ENCODE measurements around the gene TMEM131.
"Not testable (repeated sequence)": the region's sequence is repeated elsewhere in the genome, so short reads cannot be mapped to it uniquely, and the experiment has no call there.

TMEM131 gene

DNA sequence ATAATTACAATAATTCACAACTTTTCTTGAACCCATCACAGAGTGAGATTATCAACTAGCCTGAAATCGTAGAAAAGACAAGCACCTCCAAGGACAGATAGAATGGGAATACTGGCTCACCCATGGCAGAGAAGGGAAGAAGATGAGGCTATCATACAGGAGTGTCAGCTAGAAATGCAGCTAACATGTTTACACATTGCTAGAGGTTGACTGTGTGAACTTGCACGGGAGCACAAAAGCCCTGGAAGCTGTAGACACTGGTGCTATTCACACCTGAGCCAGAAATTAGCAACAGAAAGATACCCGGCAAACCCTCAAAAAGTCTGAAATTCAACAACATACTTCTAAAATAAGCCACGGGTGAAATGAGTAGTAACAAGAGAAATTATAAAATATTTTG lies 150.6 kb downstream of the TMEM131 start:
- TF ChIP-seq, protein P1, sequence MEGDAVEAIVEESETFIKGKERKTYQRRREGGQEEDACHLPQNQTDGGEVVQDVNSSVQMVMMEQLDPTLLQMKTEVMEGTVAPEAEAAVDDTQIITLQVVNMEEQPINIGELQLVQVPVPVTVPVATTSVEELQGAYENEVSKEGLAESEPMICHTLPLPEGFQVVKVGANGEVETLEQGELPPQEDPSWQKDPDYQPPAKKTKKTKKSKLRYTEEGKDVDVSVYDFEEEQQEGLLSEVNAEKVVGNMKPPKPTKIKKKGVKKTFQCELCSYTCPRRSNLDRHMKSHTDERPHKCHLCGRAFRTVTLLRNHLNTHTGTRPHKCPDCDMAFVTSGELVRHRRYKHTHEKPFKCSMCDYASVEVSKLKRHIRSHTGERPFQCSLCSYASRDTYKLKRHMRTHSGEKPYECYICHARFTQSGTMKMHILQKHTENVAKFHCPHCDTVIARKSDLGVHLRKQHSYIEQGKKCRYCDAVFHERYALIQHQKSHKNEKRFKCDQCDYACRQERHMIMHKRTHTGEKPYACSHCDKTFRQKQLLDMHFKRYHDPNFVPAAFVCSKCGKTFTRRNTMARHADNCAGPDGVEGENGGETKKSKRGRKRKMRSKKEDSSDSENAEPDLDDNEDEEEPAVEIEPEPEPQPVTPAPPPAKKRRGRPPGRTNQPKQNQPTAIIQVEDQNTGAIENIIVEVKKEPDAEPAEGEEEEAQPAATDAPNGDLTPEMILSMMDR (IDR thresholded peaks at IDR 0.05; ENCODE audit: borderline replicate concordance, insufficient read depth, low read depth, low read length), result no peak
- H3K4me3 ChIP-seq (ENCODE audit: low read depth, low read length), result no peak overlapping the region

DNA sequence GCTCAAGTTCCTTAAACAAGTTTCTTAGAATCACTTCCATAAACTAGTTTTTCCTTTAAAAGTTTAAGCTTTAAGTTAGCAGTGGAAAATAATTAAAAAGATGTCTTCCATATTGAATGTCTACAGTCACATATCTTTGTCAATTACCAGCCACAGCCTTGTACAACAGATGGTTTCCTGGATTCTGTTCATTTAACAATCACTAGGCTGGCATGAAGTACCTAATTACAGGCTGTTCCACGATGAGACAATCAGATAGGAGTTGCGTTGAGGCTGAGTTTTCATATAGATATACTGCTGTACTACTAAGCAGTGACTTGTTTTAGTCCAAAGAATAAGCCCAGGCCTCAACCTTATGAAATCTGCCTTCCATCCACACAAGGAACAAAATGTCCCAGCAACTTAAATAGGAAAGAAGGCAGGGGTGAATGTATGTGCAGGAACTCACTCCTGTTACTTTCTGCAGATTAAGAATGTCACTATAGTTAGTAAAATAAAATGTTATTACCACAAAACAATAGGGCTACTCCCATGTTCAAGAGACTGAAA lies 151.4 kb downstream of the TMEM131 start:
- TF ChIP-seq, protein P1 (IDR thresholded peaks at IDR 0.05; ENCODE audit: borderline replicate concordance, insufficient read depth, low read depth, low read length), result no peak
- no peak overlapping the region for H3K4me3 ChIP-seq (ENCODE audit: low read depth, low read length)

DNA sequence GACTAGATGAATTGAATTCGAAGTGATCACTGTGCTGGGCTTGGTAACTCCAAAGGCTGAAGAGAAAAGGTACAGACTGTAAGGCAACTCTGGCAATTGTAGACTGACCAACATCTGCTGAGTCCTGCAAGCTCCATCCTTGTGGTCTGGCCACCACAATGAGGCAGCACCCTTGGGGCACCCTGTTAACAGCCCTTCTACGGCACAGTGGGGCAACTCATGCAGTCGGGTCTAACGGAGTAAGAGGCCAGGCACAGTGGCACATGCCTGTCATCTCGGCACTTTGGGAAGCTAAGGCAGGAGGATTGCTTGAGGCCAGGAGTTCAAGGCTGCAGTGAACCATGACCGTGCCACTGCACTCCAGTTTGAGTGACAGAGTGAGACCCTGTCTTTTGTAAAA lies 155.6 kb downstream of the TMEM131 start:
- H3K4me3 ChIP-seq (ENCODE audit: low read depth, low read length), result no peak overlapping the region
- TF ChIP-seq, protein P1 (IDR thresholded peaks at IDR 0.05; ENCODE audit: borderline replicate concordance, insufficient read depth, low read depth, low read length), result no peak

DNA sequence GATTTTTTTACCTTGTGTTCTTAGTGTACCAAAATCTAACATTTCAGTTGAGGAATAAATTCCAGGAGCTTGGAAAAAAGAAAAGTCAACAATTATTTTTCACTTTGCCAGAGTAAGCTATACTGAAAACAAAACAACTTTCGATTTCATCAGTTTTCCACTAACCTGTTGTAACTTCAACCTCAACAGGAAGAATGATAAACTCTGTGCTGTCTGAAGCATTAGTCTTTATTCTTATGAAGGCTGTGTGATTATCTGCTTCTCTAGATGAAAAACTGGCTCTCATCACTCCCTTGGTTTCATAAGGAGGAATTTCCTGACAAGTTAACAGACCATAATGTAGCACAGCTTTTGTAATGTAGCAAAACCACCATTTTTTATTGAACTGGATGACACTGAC lies 161.1 kb downstream of the TMEM131 start:
- TF ChIP-seq, protein P1 (IDR thresholded peaks at IDR 0.05; ENCODE audit: borderline replicate concordance, insufficient read depth, low read depth, low read length), result no peak
- no peak overlapping the region for H3K4me3 ChIP-seq (ENCODE audit: low read depth, low read length)

DNA sequence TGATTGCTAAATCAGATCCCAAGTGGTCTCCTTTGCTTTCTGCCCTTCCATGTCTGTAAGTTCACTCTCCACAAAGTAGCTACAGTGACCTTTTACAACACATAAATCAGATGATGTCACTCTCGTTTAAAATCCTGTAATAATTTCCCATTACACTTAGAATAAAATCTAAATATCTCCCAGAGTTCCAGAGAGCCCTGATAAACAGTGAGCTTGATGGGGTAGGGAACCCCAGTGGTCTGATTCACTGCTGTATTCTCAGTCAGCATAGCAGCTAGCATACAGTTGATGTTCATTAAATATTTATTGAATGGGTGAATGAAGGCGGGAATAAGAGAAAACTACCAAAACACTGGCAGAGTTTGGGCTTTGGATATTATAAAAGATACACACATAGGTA lies 164.6 kb downstream of the TMEM131 start:
- TF ChIP-seq, protein P1 (IDR thresholded peaks at IDR 0.05; ENCODE audit: borderline replicate concordance, insufficient read depth, low read depth, low read length), result no peak
- no peak overlapping the region for H3K4me3 ChIP-seq (ENCODE audit: low read depth, low read length)

DNA sequence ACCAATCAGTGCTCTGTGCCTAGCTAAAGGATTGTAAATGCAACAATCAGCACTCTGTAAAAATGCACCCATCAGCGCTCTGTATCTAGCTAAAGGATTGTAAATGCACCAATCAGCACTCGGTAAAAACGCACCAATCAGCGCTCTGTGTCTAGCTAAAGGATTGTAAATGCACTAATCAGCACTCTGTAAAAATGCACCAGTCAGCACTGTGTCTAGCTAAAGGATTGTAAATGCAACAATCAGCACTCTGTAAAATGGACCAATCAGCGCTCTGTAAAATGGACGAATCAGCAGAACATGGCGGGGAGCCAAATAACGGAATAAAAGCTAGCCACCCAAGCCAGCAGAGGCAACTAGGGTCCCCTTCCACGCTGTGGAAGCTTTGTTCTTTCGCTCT lies 166.5 kb downstream of the TMEM131 start:
- H3K4me3 ChIP-seq (ENCODE audit: low read depth, low read length), result not testable (repeated sequence)

DNA sequence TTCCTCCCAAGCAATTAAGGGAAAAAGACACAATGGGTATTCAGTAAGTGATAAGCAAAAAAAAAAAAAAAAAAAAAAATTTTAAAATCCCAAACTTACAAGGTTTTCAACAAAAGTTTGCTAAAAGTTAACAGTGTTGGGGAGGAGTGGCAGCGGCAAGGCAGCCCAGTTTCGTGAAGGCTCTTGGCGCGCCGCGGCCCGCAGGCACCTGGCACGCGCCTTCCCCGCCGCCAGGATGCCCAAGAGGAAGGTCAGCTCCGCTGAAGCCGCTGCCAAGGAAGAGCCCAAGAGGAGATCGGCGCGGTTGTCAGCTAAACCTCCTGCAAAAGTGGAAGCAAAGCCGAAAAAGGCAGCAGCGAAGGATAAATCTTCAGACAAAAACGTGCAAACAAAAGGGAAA lies 168.7 kb downstream of the TMEM131 start:
- H3K4me3 ChIP-seq (ENCODE audit: low read depth, low read length), result not testable (repeated sequence)

DNA sequence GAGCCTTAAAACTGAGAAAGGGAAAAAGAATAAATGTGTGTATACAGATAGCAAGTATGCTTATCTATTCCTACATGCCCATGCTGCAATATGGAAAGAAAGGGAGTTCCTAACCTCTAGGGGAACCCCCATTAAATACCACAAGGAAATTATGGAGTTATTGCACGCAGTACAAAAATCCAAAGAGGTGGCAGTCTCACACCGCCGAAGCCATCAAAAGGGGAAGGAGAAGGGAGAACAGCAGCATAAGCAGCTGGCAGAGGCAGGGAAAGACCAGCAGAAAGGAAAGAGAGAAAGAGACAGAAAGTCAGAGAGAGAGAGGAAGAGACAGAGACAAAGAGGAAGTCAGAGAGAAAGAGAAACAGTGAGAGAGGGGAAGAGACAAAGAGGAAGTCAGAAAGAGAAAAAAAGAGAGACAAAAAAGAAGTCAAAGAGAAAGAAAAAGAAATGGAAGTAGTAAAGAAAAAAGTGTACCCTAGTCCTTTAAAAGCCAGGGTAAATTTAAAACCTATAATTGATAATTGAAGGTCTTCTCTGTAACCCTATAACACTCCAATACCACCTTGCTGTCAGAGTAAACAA lies 169.4 kb downstream of the TMEM131 start:
- H3K4me3 ChIP-seq (ENCODE audit: low read depth, low read length), result not testable (repeated sequence)

DNA sequence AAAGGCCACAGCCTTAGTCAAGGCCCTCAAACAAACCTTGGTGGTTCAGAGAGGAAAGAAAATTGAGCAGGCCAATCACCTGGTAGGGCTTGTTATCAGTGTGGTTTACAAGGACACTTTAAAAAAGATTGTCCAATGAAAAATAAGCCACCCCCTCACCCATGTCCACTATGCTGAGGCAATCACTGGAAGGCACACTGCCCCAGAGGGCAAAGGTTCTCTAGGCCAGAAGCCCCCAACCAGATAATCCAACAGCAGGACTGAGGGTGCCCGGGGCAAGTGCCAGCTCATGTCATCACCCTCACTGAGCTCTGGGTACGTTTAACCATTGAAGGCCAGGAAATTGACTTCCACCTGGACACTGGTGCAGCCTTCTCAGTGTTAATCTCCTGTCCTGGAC lies 171.7 kb downstream of the TMEM131 start:
- H3K4me3 ChIP-seq (ENCODE audit: low read depth, low read length), result not testable (repeated sequence)

DNA sequence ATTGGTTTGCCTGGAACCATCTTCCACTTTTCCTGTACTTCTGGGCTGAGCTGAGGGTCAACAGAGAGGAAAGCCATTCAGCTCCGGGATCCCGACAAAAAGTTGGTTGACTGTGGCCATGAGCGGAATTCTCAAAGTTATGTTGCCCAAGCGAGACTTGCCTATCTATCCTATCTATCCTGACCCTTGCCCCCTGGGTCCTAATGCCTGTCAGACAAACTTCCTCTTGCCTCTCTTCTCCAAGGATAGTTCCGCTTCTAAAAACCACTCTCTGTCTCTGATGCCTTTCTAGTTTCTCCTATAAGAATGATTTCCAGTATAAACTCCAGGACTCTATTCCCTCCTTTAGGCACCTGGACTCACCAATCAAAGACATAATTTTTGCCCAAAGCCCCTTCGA lies 173.9 kb downstream of the TMEM131 start:
- H3K4me3 ChIP-seq (ENCODE audit: low read depth, low read length), result not testable (repeated sequence)
